Hepatocyte (in vitro differentiated cells): ENCODE data around the gene TEAD1. TPM values are rescaled to one million over a fixed set of nuclear protein-coding genes. Genes with fewer than 3 reads are reported as not detected.

ENCODE experiments used
- DNase-seq: peaks from one replicate; pipeline ENCODE4 v3.0.0-alpha.2; 2016; ENCODE audit warnings: low spot score
- H2AFZ ChIP-seq: fragments of 200-600 bp; sonication (generic); 2 replicates; pipeline ENCODE4 v1.6.0; 2016; ENCODE audit warnings: antibody characterized with exemption, mild to moderate bottlenecking
- H3K27ac ChIP-seq: fragments of 200-600 bp; sonication (generic); 2 replicates; pipeline ENCODE4 v1.5.1; 2016; ENCODE audit warnings: mild to moderate bottlenecking
- H3K27me3 ChIP-seq: fragments of 200-600 bp; sonication (generic); 2 replicates; pipeline ENCODE4 v1.6.1; 2016
- H3K36me3 ChIP-seq: fragments of 200-600 bp; sonication (generic); replicated peaks from 2 replicates; pipeline ENCODE4 v1.5.1; 2016; ENCODE audit warnings: low read depth; ENCODE audit not compliant: insufficient read depth
- H3K4me1 ChIP-seq: fragments of 200-600 bp; sonication (generic); 2 replicates; pipeline ENCODE4 v1.5.1; 2016; ENCODE audit warnings: mild to moderate bottlenecking, moderate library complexity; ENCODE audit not compliant: insufficient read depth
- H3K4me2 ChIP-seq: fragments of 200-600 bp; sonication (generic); 2 replicates; pipeline ENCODE4 v1.6.0; 2016
- H3K4me3 ChIP-seq: fragments of 200-600 bp; sonication (generic); 2 replicates; pipeline ENCODE4 v1.5.1; 2016; ENCODE audit warnings: mild to moderate bottlenecking
- H3K79me2 ChIP-seq: fragments of 200-600 bp; sonication (generic); 2 replicates; pipeline ENCODE4 v1.6.0; 2017; ENCODE audit warnings: mild to moderate bottlenecking
- H3K9me2 ChIP-seq: fragments of 200-600 bp; sonication (generic); replicated peaks from 2 replicates; pipeline ENCODE4 v1.6.0; 2017; ENCODE audit warnings: mild to moderate bottlenecking; ENCODE audit not compliant: insufficient read depth
- H3K9me3 ChIP-seq: fragments of 200-600 bp; sonication (generic); 2 replicates; pipeline ENCODE4 v1.5.1; 2016; ENCODE audit warnings: low read depth, mild to moderate bottlenecking
- H4K20me1 ChIP-seq: fragments of 200-600 bp; sonication (generic); 2 replicates; pipeline ENCODE4 v1.6.0; 2016; ENCODE audit warnings: mild to moderate bottlenecking; ENCODE audit not compliant: insufficient read depth, poor library complexity, severe bottlenecking
- CTCF ChIP-seq: fragments of 200-600 bp; sonication (generic); IDR thresholded peaks from 2 replicates; pipeline ENCODE4 v1.5.1; 2016; ENCODE audit warnings: antibody characterized with exemption, mild to moderate bottlenecking; ENCODE audit not compliant: poor library complexity
- EZH2 ChIP-seq: fragments of 200-600 bp; sonication (generic); IDR thresholded peaks from 2 replicates; pipeline ENCODE4 v1.6.1; 2016; ENCODE audit warnings: antibody characterized with exemption, mild to moderate bottlenecking, borderline replicate concordance
- EZH2phosphoT487 ChIP-seq: fragments of 200-600 bp; sonication (generic); IDR thresholded peaks from one replicate; pipeline ENCODE4 v1.6.1; 2018; ENCODE audit warnings: antibody characterized with exemption, mild to moderate bottlenecking, low read depth, moderate library complexity; ENCODE audit not compliant: unreplicated experiment, severe bottlenecking
- WGBS: methylation state at CpG from one replicate; pipeline ENCODE4 v1.1.6; 2016; ENCODE audit warnings: low lambda C conversion rate; ENCODE audit errors: missing lambda C conversion rate; 5-methylcytosine and 5-hydroxymethylcytosine counted together
- polyA plus RNA-seq: library from polyadenylated mRNA; unstranded; fragments of >200 nt; fragmentation: Nextera tagmentation; extraction: Ambion mirVana; gene quantifications from 2 replicates; pipeline ENCODE4 v1.2.1, GENCODE V29; 2016
- total RNA-seq: library from RNA; depleted of rRNA; stranded (reverse); fragments of >200 nt; gene quantifications from 2 replicates; pipeline ENCODE4 v1.2.3, GENCODE V29; 2014

The TEAD1 gene
- total and polyA plus RNA-seq, 2 experiments from 2014 or later: 37.2 to 82.2 TPM

- TF ChIP-seq EZH2 (no peak), CTCF (no peak), EZH2phosphoT487 (no peak)
- 61% methylated on average over 5 of the region's 5 CpGs for WGBS
- Histone ChIP-seq H3K9me2 (no peaks in the 10 kb centered on the region), H3K36me3 (no peaks in the 10 kb centered on the region), H3K27me3 (no peaks in the 10 kb centered on the region), H4K20me1 (no peaks in the 10 kb centered on the region), H3K27ac (no peak overlapping the region), H3K4me1 (no peaks in the 10 kb centered on the region), H3K4me2 (no peak overlapping the region), H3K79me2 (peaks cover 90% of the 10 kb centered on the region), H2AFZ (no peak overlapping the region), H3K9me3 (no peaks in the 10 kb centered on the region), H3K4me3 (no peak overlapping the region)
- no peak for DNase-seq
Observed at GRCh38 chr11:12790861-12791616, 116.8 kb downstream of the TEAD1 start.

GRCh38 chr11:12792018-12792417, 117.8 kb downstream of the TEAD1 start:
- Histone ChIP-seq H3K9me2 (no peaks in the 10 kb centered on the region), H3K9me3 (no peaks in the 10 kb centered on the region), H3K4me1 (no peaks in the 10 kb centered on the region), H4K20me1 (no peaks in the 10 kb centered on the region), H3K79me2 (peaks cover 88% of the 10 kb centered on the region), H3K27me3 (no peaks in the 10 kb centered on the region), H3K27ac (no peak overlapping the region), H3K36me3 (no peaks in the 10 kb centered on the region), H2AFZ (no peak overlapping the region), H3K4me2 (no peak overlapping the region), H3K4me3 (no peak overlapping the region)
- TF ChIP-seq EZH2: no peak
- DNase-seq: no peak

DNA sequence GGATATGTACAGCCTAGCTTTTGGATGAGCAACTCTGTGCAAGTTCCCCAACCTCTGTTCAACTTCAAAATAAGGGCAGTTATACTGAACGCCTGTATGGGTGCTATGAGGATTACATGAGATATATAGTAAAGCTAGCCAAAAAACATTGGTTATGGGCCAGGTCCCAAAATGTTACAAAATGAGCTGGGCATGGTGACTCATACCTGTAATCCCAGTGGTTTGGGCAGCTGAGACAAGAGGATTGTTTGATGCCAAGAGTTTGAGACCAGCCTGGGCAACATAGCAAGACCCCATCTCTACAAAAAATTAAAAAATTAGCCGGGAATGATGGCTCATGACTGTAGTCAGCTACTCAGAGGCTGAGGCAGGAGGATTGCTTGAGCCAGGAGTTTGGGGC, 118.4 kb downstream of the TEAD1 start:
- TF ChIP-seq EZH2phosphoT487 (no peak), CTCF (no peak), EZH2 (no peak)
- Histone ChIP-seq H3K27me3 (no peaks in the 10 kb centered on the region), H3K36me3 (no peaks in the 10 kb centered on the region), H3K4me3 (no peak overlapping the region), H3K9me3 (no peaks in the 10 kb centered on the region), H3K27ac (no peak overlapping the region), H3K4me1 (no peaks in the 10 kb centered on the region), H3K4me2 (no peak overlapping the region), H2AFZ (no peak overlapping the region), H3K9me2 (no peaks in the 10 kb centered on the region), H3K79me2 (peaks cover 88% of the 10 kb centered on the region), H4K20me1 (no peaks in the 10 kb centered on the region)
- WGBS: 95% methylated on average over 2 of the region's 2 CpGs
- no peak for DNase-seq

GRCh38 chr11:12793065-12793464, 118.8 kb downstream of the TEAD1 start:
- peaks cover 88% of the 10 kb centered on the region for H3K79me2 ChIP-seq

More at GRCh38 chr11:12793065-12793464, 118.8 kb downstream of the TEAD1 start:
- Histone ChIP-seq H3K9me2 (no peaks in the 10 kb centered on the region), H3K27me3 (no peaks in the 10 kb centered on the region), H3K4me1 (peaks cover under 1% of the 10 kb centered on the region), H2AFZ (no peak overlapping the region), H3K36me3 (no peaks in the 10 kb centered on the region), H3K27ac (no peak overlapping the region), H3K4me3 (no peak overlapping the region), H3K4me2 (no peak overlapping the region), H4K20me1 (no peaks in the 10 kb centered on the region), H3K9me3 (no peaks in the 10 kb centered on the region)
- WGBS: 97% methylated on average over 2 of the region's 2 CpGs
- no peak for DNase-seq
- TF ChIP-seq EZH2 (no peak), CTCF (no peak), EZH2phosphoT487 (no peak)
